Skeletal muscle tissue (tissue), 4 donors: ENCODE data around the gene FKBP8. TPM values are rescaled to one million over a fixed set of nuclear protein-coding genes. Genes with fewer than 3 reads are reported as not detected.
"Not testable (repeated sequence)": the region's sequence is repeated elsewhere in the genome, so short reads cannot be mapped to it uniquely, and the experiment has no call there.

Source experiments
- H3K27ac ChIP-seq: one replicate; pipeline ENCODE4 v1.7.0; 2013; ENCODE audit warnings: mild to moderate bottlenecking, low read depth, low read length, inconsistent platforms
- H3K27me3 ChIP-seq, 3 donors: one replicate each; pipeline ENCODE4 v1.7.0; 2013; ENCODE audit warnings: low read length in 3 of 3; ENCODE audit not compliant: control insufficient read depth in 3 of 3, insufficient read depth in 3 of 3
- H3K36me3 ChIP-seq, 3 donors: one replicate each; pipeline ENCODE4 v1.7.0; 2013; ENCODE audit warnings: low read length in 3 of 3; ENCODE audit not compliant: control insufficient read depth in 3 of 3, insufficient read depth in 3 of 3
- H3K4me1 ChIP-seq, 3 donors: one replicate each; pipeline ENCODE4 v1.7.0; 2013; ENCODE audit warnings: low read length in 3 of 3, mild to moderate bottlenecking in 3 of 3; ENCODE audit not compliant: control insufficient read depth in 3 of 3, insufficient read depth in 3 of 3
- H3K4me3 ChIP-seq, 3 donors: one replicate each; pipeline ENCODE4 v1.7.0; 2013; ENCODE audit warnings: low read length in 3 of 3
- H3K9ac ChIP-seq, 3 donors: one replicate each; pipeline ENCODE4 v1.7.0; 2013; ENCODE audit warnings: low read length in 3 of 3, mild to moderate bottlenecking in 3 of 3, moderate library complexity in 2 of 3, low read depth in 1 of 3
- H3K9me3 ChIP-seq, 3 donors: one replicate each; pipeline ENCODE4 v1.7.0; 2013; ENCODE audit warnings: low read length in 3 of 3; ENCODE audit not compliant: control insufficient read depth in 3 of 3
- total RNA-seq: library from RNA; depleted of rRNA; stranded (reverse); fragments of >200 nt; gene quantifications from one replicate; pipeline ENCODE4 v1.2.3, GENCODE V29; 2014
- donor health status: Osteomylitis.

Gene FKBP8
- total RNA-seq: 116 TPM

- H3K9ac ChIP-seq: peak within 1 kb of the TSS; percentile 72 to 83 (median 73)
- peaks cover 12 to 18% (median 14%) of the 10 kb centered on the region in 3 donors for H3K4me1 ChIP-seq
- peak within 1 kb of the TSS; percentile 80 for H3K27ac ChIP-seq
- peaks cover 18 to 27% (median 23%) of the 10 kb centered on the region in 3 donors for H3K36me3 ChIP-seq
- H3K4me3 ChIP-seq: peak within 1 kb of the TSS; percentile 65 to 72 (median 72)
- no peaks in the 10 kb centered on the region for H3K9me3 ChIP-seq
- H3K27me3 ChIP-seq: no peaks in the 10 kb centered on the region
These were observed at the start of gene FKBP8 for GRCh38 chr19:18542941-18543813. Gene FKBP8, minus strand, starts transcription at chr19:18543573. Its CDS starts 1,603 bp downstream, at chr19:18541970.

DNA sequence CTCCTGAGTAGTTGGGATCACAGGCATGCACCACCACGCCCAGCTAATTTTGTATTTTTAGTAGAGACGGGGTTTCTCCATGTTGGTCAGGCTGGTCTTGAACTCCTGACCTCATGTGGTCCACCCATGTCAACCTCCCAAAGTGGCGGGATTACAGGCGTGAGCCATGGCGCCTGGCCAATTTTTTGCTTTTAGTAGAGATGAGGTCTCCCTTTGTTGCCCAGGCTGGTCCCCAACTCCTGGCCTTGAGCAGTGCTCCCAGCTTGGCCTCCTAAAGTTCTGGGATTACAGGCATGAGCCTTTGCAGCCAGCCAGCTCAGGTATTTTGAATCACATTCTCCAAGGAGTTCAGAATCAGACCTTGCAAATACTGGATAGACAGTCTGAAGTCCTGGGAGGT is 49.4 kb upstream of the FKBP8 start:
- peaks cover 3 to 13% (median 6%) of the 10 kb centered on the region in 3 donors for H3K36me3 ChIP-seq
- H3K4me1 ChIP-seq: peaks cover 35 to 52% (median 48%) of the 10 kb centered on the region in 3 donors
- peaks cover 0 to 13% (median 11%) of the 10 kb centered on the region in 3 donors for H3K27me3 ChIP-seq
- H3K4me3 ChIP-seq, H3K9me3 ChIP-seq, H3K27ac ChIP-seq, H3K9ac ChIP-seq: not testable (repeated sequence)

DNA sequence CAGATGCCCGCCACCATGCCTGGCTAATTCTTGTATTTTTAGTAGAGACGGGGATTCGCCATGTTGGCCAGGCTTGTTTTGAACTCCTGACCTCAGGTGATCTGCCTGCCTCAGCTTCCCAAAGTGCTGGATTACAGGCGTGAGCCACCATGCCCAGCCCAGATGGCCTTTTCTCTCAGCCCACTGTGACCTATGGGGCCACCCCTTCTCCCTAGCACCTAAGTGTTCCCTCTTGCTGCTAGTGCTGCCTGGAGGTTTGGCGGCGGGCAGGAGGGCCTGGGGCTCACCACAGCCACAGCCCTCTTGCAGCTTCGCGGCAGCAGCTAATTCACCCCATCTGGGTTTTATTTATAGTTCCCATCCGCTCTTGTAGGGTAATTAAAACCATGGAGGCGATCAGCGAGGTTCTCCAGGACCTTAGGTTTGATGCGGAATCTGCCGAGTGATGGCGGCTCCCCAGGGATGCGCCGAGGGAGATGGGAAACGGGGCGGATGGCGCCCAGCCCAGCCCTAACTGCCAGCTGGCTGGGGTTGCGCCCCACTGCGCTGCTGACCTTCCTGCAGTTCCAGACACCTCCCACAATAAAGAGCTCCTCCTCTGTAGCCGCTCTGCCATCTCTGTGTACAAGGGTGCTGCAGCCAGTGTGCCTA is 48.5 kb upstream of the FKBP8 start:
- H3K4me1 ChIP-seq: peaks cover 37 to 53% (median 49%) of the 10 kb centered on the region in 3 donors
- H3K36me3 ChIP-seq: peaks cover 3 to 13% (median 6%) of the 10 kb centered on the region in 3 donors
- no peak overlapping the region for H3K4me3 ChIP-seq
- no peak overlapping the region for H3K27ac ChIP-seq
- no peak overlapping the region for H3K9ac ChIP-seq
- H3K9me3 ChIP-seq: no peaks in the 10 kb centered on the region
- H3K27me3 ChIP-seq: peaks cover 0 to 8% (median 6%) of the 10 kb centered on the region in 3 donors

DNA sequence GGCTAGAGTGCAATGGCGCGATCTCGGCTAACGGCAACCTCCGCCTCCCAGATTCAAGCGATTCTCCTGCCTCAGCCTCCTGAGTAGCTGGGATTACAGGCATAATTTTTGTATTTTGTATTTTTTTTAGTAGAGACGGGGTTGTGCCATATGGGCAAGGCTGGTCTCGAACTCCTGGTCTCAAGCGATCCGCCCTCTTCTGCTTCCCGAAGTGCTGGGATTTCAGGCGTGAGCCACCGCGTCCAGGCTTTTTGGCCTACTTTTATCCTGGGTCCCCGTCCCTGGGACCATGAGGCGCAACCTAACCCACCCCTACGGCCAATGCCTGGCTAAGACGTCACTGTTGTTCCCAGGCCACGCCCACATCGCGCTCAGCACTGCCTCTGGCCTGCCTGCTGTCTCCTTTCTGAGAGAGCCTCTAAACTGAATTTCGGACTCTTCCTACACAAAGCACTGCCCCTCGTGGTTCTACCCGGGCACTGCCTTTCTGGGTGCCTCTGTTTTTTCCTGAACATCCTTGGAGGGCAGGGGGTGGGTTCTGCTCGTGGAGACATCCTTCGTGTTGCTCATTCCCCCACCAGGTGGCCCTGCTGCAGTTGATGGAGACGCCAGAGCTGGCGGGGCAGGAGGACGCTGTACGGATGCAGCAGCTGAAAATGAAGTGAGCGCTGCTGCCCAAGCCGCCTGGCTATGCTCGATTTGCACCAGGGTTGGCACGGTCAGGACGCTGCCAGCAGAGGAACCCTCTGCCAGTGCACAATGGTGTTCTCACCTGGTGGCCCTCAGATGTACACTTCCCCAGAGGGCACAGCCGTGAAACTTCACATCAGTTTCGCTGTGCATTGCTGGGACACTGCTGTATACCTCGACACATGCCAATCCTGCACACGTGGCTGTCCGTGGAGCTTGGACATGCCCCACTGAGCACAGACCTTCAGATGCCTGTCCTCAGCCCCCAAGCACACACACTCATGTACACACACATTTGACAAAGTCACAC is 47.2 kb upstream of the FKBP8 start:
- Histone ChIP-seq H3K27me3 (peaks cover 0 to 4% (median 3%) of the 10 kb centered on the region in 3 donors), H3K36me3 (peaks cover 3 to 13% (median 6%) of the 10 kb centered on the region in 3 donors), H3K4me1 (peaks cover 37 to 52% (median 49%) of the 10 kb centered on the region in 3 donors), H3K4me3 (peak overlapping the region in 2 of 3 donors; percentile 11 to 87), H3K27ac (no peak overlapping the region), H3K9ac (peak overlapping the region in 1 of 3 donors; percentile 96), H3K9me3 (no peaks in the 10 kb centered on the region)

- Histone ChIP-seq H3K9me3 (no peaks in the 10 kb centered on the region), H3K4me1 (peaks cover 29 to 43% (median 41%) of the 10 kb centered on the region in 3 donors), H3K9ac (peak overlapping the region; percentile 77 to 96 (median 84)), H3K27ac (peak overlapping the region; percentile 79), H3K27me3 (no peaks in the 10 kb centered on the region), H3K36me3 (peaks cover 3 to 13% (median 6%) of the 10 kb centered on the region in 3 donors), H3K4me3 (peak overlapping the region; percentile 76 to 89 (median 87))
These were observed 46.3 kb upstream of the FKBP8 start for GRCh38 chr19:18589380-18590272.

GRCh38 chr19:18588611-18589379 is 45.4 kb upstream of the FKBP8 start, which contains the start of gene REX1BD:
Gene REX1BD, plus strand, starts transcription at chr19:18588798. Its CDS starts 4 bp downstream, at chr19:18588802.
- H3K4me3 ChIP-seq: peak within 1 kb of the TSS; percentile 76 to 89 (median 87)
- H3K27me3 ChIP-seq: no peaks in the 10 kb centered on the region
- H3K4me1 ChIP-seq: peaks cover 28 to 42% (median 36%) of the 10 kb centered on the region in 3 donors
- peak within 1 kb of the TSS; percentile 80 to 96 (median 84) for H3K9ac ChIP-seq
- peaks cover 3 to 13% (median 6%) of the 10 kb centered on the region in 3 donors for H3K36me3 ChIP-seq
- peak within 1 kb of the TSS; percentile 79 for H3K27ac ChIP-seq
- H3K9me3 ChIP-seq: no peaks in the 10 kb centered on the region

DNA sequence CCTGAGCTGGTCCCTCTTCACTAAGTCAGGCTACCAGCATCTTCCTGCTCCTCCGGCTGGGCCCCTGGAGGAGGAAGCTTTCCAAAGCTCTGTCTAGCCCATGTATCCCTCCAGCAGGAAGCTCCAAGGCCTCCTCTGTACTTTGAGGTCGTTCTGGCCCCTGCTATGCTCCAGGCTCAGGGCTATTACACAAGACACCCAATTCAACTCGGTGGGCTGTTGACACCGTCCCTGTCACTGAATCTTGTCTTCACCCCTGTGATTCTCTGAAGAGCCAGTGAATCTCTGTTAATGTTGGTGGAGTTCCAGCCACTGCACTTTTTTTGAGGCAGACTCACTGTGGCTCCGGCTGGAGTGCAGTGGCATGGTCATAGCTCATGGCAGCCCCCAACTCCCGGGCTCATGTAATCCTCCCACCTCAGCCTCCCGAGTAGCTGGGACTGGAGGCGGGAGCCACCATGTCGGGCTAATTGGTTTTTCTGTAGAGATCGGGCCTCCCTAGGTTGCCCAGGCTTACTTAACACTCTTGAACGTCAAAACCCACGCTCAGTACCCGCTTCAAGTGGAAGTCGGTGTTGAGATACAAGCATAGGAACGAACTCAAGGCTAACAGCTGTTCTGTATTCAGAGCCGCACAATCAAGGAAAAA is 44.7 kb upstream of the FKBP8 start:
- no peaks in the 10 kb centered on the region for H3K9me3 ChIP-seq
- peak overlapping the region; percentile 80 to 96 (median 84) for H3K9ac ChIP-seq
- H3K36me3 ChIP-seq: peaks cover 3 to 13% (median 6%) of the 10 kb centered on the region in 3 donors
- H3K27ac ChIP-seq: peak overlapping the region; percentile 79
- H3K4me3 ChIP-seq: peak overlapping the region; percentile 76 to 89 (median 87)
- peaks cover 28 to 36% (median 33%) of the 10 kb centered on the region in 3 donors for H3K4me1 ChIP-seq
- no peaks in the 10 kb centered on the region for H3K27me3 ChIP-seq

- H3K4me3 ChIP-seq: peak overlapping the region in 2 of 3 donors; percentile 76 to 87
- H3K9me3 ChIP-seq: no peaks in the 10 kb centered on the region
- H3K4me1 ChIP-seq: peaks cover 28 to 36% (median 33%) of the 10 kb centered on the region in 3 donors
- H3K27me3 ChIP-seq: no peaks in the 10 kb centered on the region
- peak overlapping the region in 1 of 3 donors; percentile 84 for H3K9ac ChIP-seq
- H3K27ac ChIP-seq: no peak overlapping the region
- H3K36me3 ChIP-seq: peaks cover 3 to 13% (median 6%) of the 10 kb centered on the region in 3 donors
These were observed 44.2 kb upstream of the FKBP8 start for GRCh38 chr19:18587561-18587960.
